SK-N-SH treated with all-trans-retinoic acid at 6 μM for 48 hours (cell line): Measurements from ENCODE around the gene MMAB.

ENCODE experiments used
- ATAC-seq: fragments of 200-7000 bp; cut with Tn5 transposase; 3 replicates; pipeline ENCODE4 v1.9.1; 2020; ENCODE audit warnings: mild to moderate bottlenecking, moderate library complexity
- ARNTL ChIP-seq: fragments of 450-650 bp; formaldehyde crosslinking; IDR thresholded peaks from 2 replicates; pipeline ENCODE4 v1.5.0; 2020; ENCODE audit warnings: low read depth, mild to moderate bottlenecking, moderate library complexity, borderline replicate concordance
- BACH2 ChIP-seq: fragments of 250-450 bp; sonication (Bioruptor Pico); IDR thresholded peaks from 2 replicates; pipeline ENCODE4 v1.9.0; 2021; ENCODE audit warnings: mild to moderate bottlenecking, borderline replicate concordance
- CSDC2 ChIP-seq: fragments of 250-450 bp; sonication (Bioruptor Pico); IDR thresholded peaks from 2 replicates; pipeline ENCODE4 v1.5.0; 2020; ENCODE audit warnings: mild to moderate bottlenecking, moderate library complexity
- CSRNP3 ChIP-seq: fragments of 250-450 bp; sonication (Bioruptor Pico); IDR thresholded peaks from 2 replicates; pipeline ENCODE4 v1.5.1; 2021; ENCODE audit warnings: mild to moderate bottlenecking, moderate library complexity
- ESRRG ChIP-seq: fragments of 250-450 bp; sonication (Bioruptor Pico); IDR thresholded peaks from 2 replicates; pipeline ENCODE4 v1.6.1; 2021; ENCODE audit warnings: mild to moderate bottlenecking
- GLIS3 ChIP-seq: fragments of 250-450 bp; sonication (Bioruptor Pico); IDR thresholded peaks from 2 replicates; pipeline ENCODE4 v1.5.0; 2020; ENCODE audit warnings: mild to moderate bottlenecking, moderate library complexity
- OSR1 ChIP-seq: fragments of 250-450 bp; sonication (Bioruptor Pico); IDR thresholded peaks from 2 replicates; pipeline ENCODE4 v1.8.0; 2022; ENCODE audit warnings: moderate library complexity, mild to moderate bottlenecking, inconsistent platforms
- POU6F1 ChIP-seq: fragments of 250-450 bp; sonication (Bioruptor Pico); IDR thresholded peaks from 2 replicates; pipeline ENCODE4 v1.8.0; 2021; ENCODE audit warnings: low read depth, mild to moderate bottlenecking, moderate library complexity, borderline replicate concordance
- PPARA ChIP-seq: fragments of 250-450 bp; sonication (Bioruptor Pico); IDR thresholded peaks from 2 replicates; pipeline ENCODE4 v1.5.0; 2020; ENCODE audit warnings: mild to moderate bottlenecking, borderline replicate concordance
- SNAI2 ChIP-seq: fragments of 250-450 bp; sonication (Bioruptor Pico); IDR thresholded peaks from 2 replicates; pipeline ENCODE4 v1.5.0; 2020; ENCODE audit warnings: mild to moderate bottlenecking, moderate library complexity
- TCF4 ChIP-seq: fragments of 250-450 bp; sonication (Bioruptor Pico); IDR thresholded peaks from 2 replicates; pipeline ENCODE4 v1.8.0; 2021; ENCODE audit warnings: mild to moderate bottlenecking, moderate library complexity, borderline replicate concordance
- TOX ChIP-seq: fragments of 250-450 bp; sonication (Bioruptor Pico); IDR thresholded peaks from 2 replicates; pipeline ENCODE4 v1.8.0; 2021; ENCODE audit warnings: mild to moderate bottlenecking, moderate library complexity, borderline replicate concordance
- TSHZ2 ChIP-seq: fragments of 250-450 bp; sonication (Bioruptor Pico); IDR thresholded peaks from 2 replicates; pipeline ENCODE4 v1.5.0; 2020; ENCODE audit warnings: mild to moderate bottlenecking, moderate library complexity
- ZC3H10 ChIP-seq: fragments of 250-450 bp; sonication (Bioruptor Pico); IDR thresholded peaks from 2 replicates; pipeline ENCODE4 v1.5.1; 2021; ENCODE audit warnings: mild to moderate bottlenecking, moderate library complexity
- ZFP3 ChIP-seq: fragments of 250-450 bp; sonication (Bioruptor Pico); IDR thresholded peaks from 2 replicates; pipeline ENCODE4 v1.5.0; 2020; ENCODE audit warnings: mild to moderate bottlenecking, moderate library complexity
- ZFP30 ChIP-seq: fragments of 450-650 bp; formaldehyde crosslinking; IDR thresholded peaks from 2 replicates; pipeline ENCODE4 v1.5.0; 2022; ENCODE audit warnings: mild to moderate bottlenecking, moderate library complexity
- ZNF565 ChIP-seq: fragments of 450-650 bp; formaldehyde crosslinking; conservative IDR thresholded peaks from 2 replicates; pipeline ENCODE4 v1.5.0; 2020; ENCODE audit warnings: low read depth, mild to moderate bottlenecking, moderate library complexity
- ZNF70 ChIP-seq: fragments of 450-650 bp; formaldehyde crosslinking; IDR thresholded peaks from 2 replicates; pipeline ENCODE4 v1.5.0; 2020; ENCODE audit warnings: mild to moderate bottlenecking, moderate library complexity
- ZNF8 ChIP-seq: fragments of 450-650 bp; formaldehyde crosslinking; IDR thresholded peaks from 2 replicates; pipeline ENCODE4 v1.5.0; 2020; ENCODE audit warnings: mild to moderate bottlenecking, moderate library complexity
- TF ChIP-seq, protein P1 (sequence below): fragments of 250-450 bp; sonication (Bioruptor Pico); IDR thresholded peaks from 2 replicates; pipeline ENCODE4 v1.8.0; 2020; ENCODE audit warnings: mild to moderate bottlenecking, moderate library complexity, borderline replicate concordance
- TF ChIP-seq, protein P2 (sequence below): fragments of 250-450 bp; sonication (Bioruptor Pico); IDR thresholded peaks from 2 replicates; pipeline ENCODE4 v1.5.1; 2020; ENCODE audit warnings: low read depth, mild to moderate bottlenecking, moderate library complexity

Gene MMAB

GRCh38 chr12:109560867-109561710, 12.2 kb downstream of the MMAB start:
- TF ChIP-seq CSRNP3 (CRISPR knock-in tag) (no peak), ZNF8 (CRISPR knock-in tag) (no peak), TCF4 (no peak), ESRRG (CRISPR knock-in tag) (no peak), ZNF565 (CRISPR knock-in tag) (no peak), POU6F1 (CRISPR knock-in tag) (no peak), PPARA (no peak), ZFP30 (CRISPR knock-in tag) (no peak), OSR1 (no peak), GLIS3 (CRISPR knock-in tag) (no peak), ARNTL (CRISPR knock-in tag) (no peak), CSDC2 (CRISPR knock-in tag) (no peak)
- no peak for ATAC-seq

GRCh38 chr12:109559601-109560000, 13.7 kb downstream of the MMAB start:
- ATAC-seq = no peak
- TF ChIP-seq CSDC2 (CRISPR knock-in tag) = no peak
- no peak for TF ChIP-seq SNAI2
- TF ChIP-seq ZNF8 (CRISPR knock-in tag) = no peak
- TF ChIP-seq, protein P1, sequence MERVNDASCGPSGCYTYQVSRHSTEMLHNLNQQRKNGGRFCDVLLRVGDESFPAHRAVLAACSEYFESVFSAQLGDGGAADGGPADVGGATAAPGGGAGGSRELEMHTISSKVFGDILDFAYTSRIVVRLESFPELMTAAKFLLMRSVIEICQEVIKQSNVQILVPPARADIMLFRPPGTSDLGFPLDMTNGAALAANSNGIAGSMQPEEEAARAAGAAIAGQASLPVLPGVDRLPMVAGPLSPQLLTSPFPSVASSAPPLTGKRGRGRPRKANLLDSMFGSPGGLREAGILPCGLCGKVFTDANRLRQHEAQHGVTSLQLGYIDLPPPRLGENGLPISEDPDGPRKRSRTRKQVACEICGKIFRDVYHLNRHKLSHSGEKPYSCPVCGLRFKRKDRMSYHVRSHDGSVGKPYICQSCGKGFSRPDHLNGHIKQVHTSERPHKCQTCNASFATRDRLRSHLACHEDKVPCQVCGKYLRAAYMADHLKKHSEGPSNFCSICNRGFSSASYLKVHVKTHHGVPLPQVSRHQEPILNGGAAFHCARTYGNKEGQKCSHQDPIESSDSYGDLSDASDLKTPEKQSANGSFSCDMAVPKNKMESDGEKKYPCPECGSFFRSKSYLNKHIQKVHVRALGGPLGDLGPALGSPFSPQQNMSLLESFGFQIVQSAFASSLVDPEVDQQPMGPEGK (CRISPR knock-in tag) = no peak
- TF ChIP-seq ZFP3 = no peak
- TF ChIP-seq ZFP30 (CRISPR knock-in tag) = no peak
- TF ChIP-seq ZNF70 (CRISPR knock-in tag) = no peak
- TF ChIP-seq OSR1 = no peak
- TF ChIP-seq PPARA = no peak
- TF ChIP-seq, protein P2, sequence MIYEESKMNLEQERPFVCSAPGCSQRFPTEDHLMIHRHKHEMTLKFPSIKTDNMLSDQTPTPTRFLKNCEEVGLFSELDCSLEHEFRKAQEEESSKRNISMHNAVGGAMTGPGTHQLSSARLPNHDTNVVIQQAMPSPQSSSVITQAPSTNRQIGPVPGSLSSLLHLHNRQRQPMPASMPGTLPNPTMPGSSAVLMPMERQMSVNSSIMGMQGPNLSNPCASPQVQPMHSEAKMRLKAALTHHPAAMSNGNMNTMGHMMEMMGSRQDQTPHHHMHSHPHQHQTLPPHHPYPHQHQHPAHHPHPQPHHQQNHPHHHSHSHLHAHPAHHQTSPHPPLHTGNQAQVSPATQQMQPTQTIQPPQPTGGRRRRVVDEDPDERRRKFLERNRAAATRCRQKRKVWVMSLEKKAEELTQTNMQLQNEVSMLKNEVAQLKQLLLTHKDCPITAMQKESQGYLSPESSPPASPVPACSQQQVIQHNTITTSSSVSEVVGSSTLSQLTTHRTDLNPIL (CRISPR knock-in tag) = no peak

- ATAC-seq = no peak
- TF ChIP-seq BACH2 (no peak), ESRRG (CRISPR knock-in tag) (no peak), ZNF565 (CRISPR knock-in tag) (no peak), TSHZ2 (no peak), GLIS3 (CRISPR knock-in tag) (no peak), TOX (no peak), ZNF70 (CRISPR knock-in tag) (no peak), ZFP30 (CRISPR knock-in tag) (no peak), ZFP3 (no peak), CSRNP3 (CRISPR knock-in tag) (no peak), SNAI2 (no peak), ARNTL (CRISPR knock-in tag) (no peak), OSR1 (no peak), POU6F1 (CRISPR knock-in tag) (no peak), TCF4 (no peak), CSDC2 (CRISPR knock-in tag) (no peak), PPARA (no peak), ZC3H10 (CRISPR knock-in tag) (no peak)
- TF ChIP-seq, protein P2 (CRISPR knock-in tag) = no peak
Observed at GRCh38 chr12:109559200-109559505, 14.2 kb downstream of the MMAB start.
